Natural killer cell (primary cell): ENCODE data around the gene ERBB4. TPM values are rescaled to one million over a fixed set of nuclear protein-coding genes. Genes with fewer than 3 reads are reported as not detected.

Experiments
- ATAC-seq, 3 donors: fragments of 150-1000 bp in 2 of 3; fragments of 200-7000 bp in 1 of 3; cut with Tn5 transposase; 1 replicate in 1 of 3; 2 replicates in 2 of 3; pipeline ENCODE4 v1.10.0; 2021; ENCODE audit warnings: mild to moderate bottlenecking in 2 of 3, moderate library complexity in 2 of 3
- DNase-seq, 2 donors: peaks; one replicate each; pipeline versions ENCODE4 v3.0.0 to v3.0.0-alpha.2; 2013 to 2021; ENCODE audit warnings: mixed read lengths in 1 of 2
- H3K27ac ChIP-seq: one replicate; pipeline ENCODE4 v1.5.1; 2013; ENCODE audit warnings: mild to moderate bottlenecking, low read length
- H3K27me3 ChIP-seq: one replicate; pipeline ENCODE4 v1.6.1; 2013; ENCODE audit warnings: low read length; ENCODE audit not compliant: control insufficient read depth, insufficient read depth
- H3K36me3 ChIP-seq: one replicate; pipeline ENCODE4 v1.6.1; 2013; ENCODE audit warnings: low read length; ENCODE audit not compliant: control insufficient read depth, insufficient read depth
- H3K4me1 ChIP-seq: one replicate; pipeline ENCODE4 v1.6.1; 2013; ENCODE audit warnings: low read length; ENCODE audit not compliant: control insufficient read depth, insufficient read depth
- H3K4me3 ChIP-seq: one replicate; pipeline ENCODE4 v1.5.1; 2013; ENCODE audit warnings: low read length
- H3K9me3 ChIP-seq: one replicate; pipeline ENCODE4 v1.6.1; 2013; ENCODE audit warnings: low read length; ENCODE audit not compliant: control insufficient read depth, insufficient read depth
- H3K27ac Mint-ChIP-seq, 2 donors: one replicate each; pipeline ENCODE4 v1.8.0; 2022; ENCODE audit warnings: mild to moderate bottlenecking in 2 of 2, mixed read lengths in 2 of 2, moderate library complexity in 1 of 2
- H3K27me3 Mint-ChIP-seq, 2 donors: one replicate each; pipeline ENCODE4 v1.8.0; 2022; ENCODE audit warnings: low read depth in 2 of 2, mixed read lengths in 2 of 2
- H3K36me3 Mint-ChIP-seq: one replicate; pipeline ENCODE4 v1.8.0; 2022; ENCODE audit warnings: mixed read lengths
- H3K4me1 Mint-ChIP-seq, 2 donors: one replicate each; pipeline ENCODE4 v1.8.0; 2022; ENCODE audit warnings: mixed read lengths in 2 of 2
- H3K4me3 Mint-ChIP-seq: one replicate; pipeline ENCODE4 v1.8.0; 2022; ENCODE audit warnings: mild to moderate bottlenecking, moderate library complexity, mixed read lengths
- H3K9me3 Mint-ChIP-seq, 2 donors: one replicate each; pipeline ENCODE4 v1.8.0; 2022; ENCODE audit warnings: mixed read lengths in 2 of 2
- CTCF ChIP-seq: fragments of 200-600 bp; IDR thresholded peaks from one replicate; pipeline ENCODE4 v1.8.0; 2022; ENCODE audit warnings: antibody characterized with exemption
- WGBS: methylation state at CpG from one replicate; pipeline ENCODE4 v1.1.7; 2013; ENCODE audit warnings: missing lambda C conversion rate; ENCODE audit not compliant: insufficient coverage; 5-methylcytosine and 5-hydroxymethylcytosine counted together
- intact Hi-C: fragments of 100-400 bp; cut with micrococcal nuclease; formaldehyde crosslinking; loops from one replicate; pipeline ENCODE4 v1.14.2; 2022
- total RNA-seq, 4 donors: library from RNA; stranded (reverse); fragments of 120-200 nt in 1 of 4; gene quantifications; one replicate each; pipeline versions ENCODE4 v1.2.3 to v1.2.4, GENCODE V29; 2013 to 2022

Gene ERBB4
- total RNA-seq, 3 donors from 2014 or later (not counting 1 experiment from before 2014, with no cell fraction given): 0.08 TPM; not detected in 2

GRCh38 chr2:211829725-211830124 lies 708.9 kb downstream of the ERBB4 start:
- WGBS: 11% methylated on average over 1 of the region's 3 CpGs
- no peaks in the 10 kb centered on the region for H3K4me1 ChIP-seq
- Mint-ChIP-seq H3K4me1 (no peaks in the 10 kb centered on the region), H3K36me3 (no peaks in the 10 kb centered on the region), H3K27me3 (no peaks in the 10 kb centered on the region), H3K9me3 (peaks cover 2% of the 10 kb centered on the region in 2 donors), H3K4me3 (no peak overlapping the region), H3K27ac (no peak overlapping the region)
- H3K27ac ChIP-seq: no peak overlapping the region
- TF ChIP-seq CTCF: no peak
- DNase-seq (no peak), ATAC-seq (no peak)
- H3K9me3 ChIP-seq: no peaks in the 10 kb centered on the region
- intact Hi-C loops: no loop called here
- H3K36me3 ChIP-seq: no peaks in the 10 kb centered on the region
- H3K4me3 ChIP-seq: no peak overlapping the region
- H3K27me3 ChIP-seq: no peaks in the 10 kb centered on the region

- H3K4me1 Mint-ChIP-seq: no peaks in the 10 kb centered on the region
- TF ChIP-seq CTCF: no peak
- Histone ChIP-seq H3K27ac (no peak overlapping the region), H3K4me1 (no peaks in the 10 kb centered on the region), H3K9me3 (no peaks in the 10 kb centered on the region), H3K4me3 (no peak overlapping the region), H3K36me3 (no peaks in the 10 kb centered on the region), H3K27me3 (no peaks in the 10 kb centered on the region)
- peaks cover 4 to 16% of the 10 kb centered on the region in 2 donors for H3K9me3 Mint-ChIP-seq
- intact Hi-C loops: no loop called here
- H3K36me3 Mint-ChIP-seq: no peaks in the 10 kb centered on the region
- no peaks in the 10 kb centered on the region for H3K27me3 Mint-ChIP-seq
- no peak overlapping the region for H3K27ac Mint-ChIP-seq
- no peak overlapping the region for H3K4me3 Mint-ChIP-seq
- ATAC-seq: no peak
- no peak for DNase-seq
- WGBS: 95% methylated on average over 5 of the region's 7 CpGs
Observed at GRCh38 chr2:211823886-211824479, 714.6 kb downstream of the ERBB4 start.

- Histone ChIP-seq H3K36me3 (no peaks in the 10 kb centered on the region), H3K4me3 (no peak overlapping the region), H3K4me1 (no peaks in the 10 kb centered on the region), H3K9me3 (no peaks in the 10 kb centered on the region), H3K27me3 (no peaks in the 10 kb centered on the region), H3K27ac (no peak overlapping the region)
- peaks cover 4 to 13% of the 10 kb centered on the region in 2 donors for H3K9me3 Mint-ChIP-seq
- no peak for ATAC-seq
- DNase-seq: no peak
- H3K4me1 Mint-ChIP-seq: no peaks in the 10 kb centered on the region
- no peak for TF ChIP-seq CTCF
- H3K27me3 Mint-ChIP-seq: no peaks in the 10 kb centered on the region
- no peak overlapping the region for H3K27ac Mint-ChIP-seq
- intact Hi-C loops: no loop called here
- H3K36me3 Mint-ChIP-seq: no peaks in the 10 kb centered on the region
- 86% methylated on average over 1 of the region's 3 CpGs for WGBS
- no peak overlapping the region for H3K4me3 Mint-ChIP-seq
Observed at GRCh38 chr2:211822686-211823335, 715.8 kb downstream of the ERBB4 start.
